NCI-H345 treated with DMSO at 0.1 percent for 48 hours (cell line): Measurements from ENCODE around the gene P2RY2.

Experiments
- DNase-seq: peaks from one replicate; lab custom pipeline; 2025; ENCODE audit not compliant: unreplicated experiment; lab: John Stamatoyannopoulos, UW

The P2RY2 gene

DNA sequence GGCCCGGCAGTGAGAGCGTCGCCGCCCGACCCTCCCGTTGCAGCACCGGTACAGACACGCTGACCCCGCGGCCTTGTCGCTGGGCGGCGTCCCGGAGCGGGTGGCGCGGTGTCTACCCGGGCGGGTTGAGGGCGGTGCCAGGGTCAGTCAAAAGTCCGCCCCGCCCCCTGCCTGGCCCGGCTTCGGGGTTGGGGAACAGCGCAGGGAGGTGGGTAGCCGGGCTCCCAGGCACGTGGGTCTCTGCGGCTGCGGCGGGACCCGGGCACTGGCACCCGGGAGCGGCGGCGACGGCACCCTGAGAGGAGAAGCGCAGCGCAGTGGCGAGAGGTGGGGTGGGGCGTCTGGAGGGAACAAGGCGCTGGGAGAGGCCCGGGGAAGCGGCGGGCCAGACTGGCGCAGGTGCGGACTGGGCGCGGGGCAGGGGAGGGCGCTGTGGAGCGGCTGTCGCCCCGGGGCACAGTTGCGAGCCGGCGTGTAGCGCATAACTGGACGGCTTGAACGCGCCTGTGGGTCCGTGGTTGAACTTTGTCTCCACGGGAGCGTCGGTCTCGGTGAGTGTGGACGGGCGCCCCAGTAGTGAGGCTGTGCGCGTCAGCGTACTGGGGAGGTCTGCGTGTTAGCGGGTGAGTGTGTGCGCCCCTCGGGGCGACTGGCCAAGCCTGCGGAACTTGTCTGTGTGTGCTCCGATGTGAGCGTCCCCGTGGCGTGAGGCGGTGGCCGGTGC is at the start of gene P2RY2:
Gene P2RY2, plus strand, starts transcription at position 176 of the 724 bp plus-strand sequence. CDS start 15,879 bp downstream, outside the sequence.
- DNase-seq: no peak

DNA sequence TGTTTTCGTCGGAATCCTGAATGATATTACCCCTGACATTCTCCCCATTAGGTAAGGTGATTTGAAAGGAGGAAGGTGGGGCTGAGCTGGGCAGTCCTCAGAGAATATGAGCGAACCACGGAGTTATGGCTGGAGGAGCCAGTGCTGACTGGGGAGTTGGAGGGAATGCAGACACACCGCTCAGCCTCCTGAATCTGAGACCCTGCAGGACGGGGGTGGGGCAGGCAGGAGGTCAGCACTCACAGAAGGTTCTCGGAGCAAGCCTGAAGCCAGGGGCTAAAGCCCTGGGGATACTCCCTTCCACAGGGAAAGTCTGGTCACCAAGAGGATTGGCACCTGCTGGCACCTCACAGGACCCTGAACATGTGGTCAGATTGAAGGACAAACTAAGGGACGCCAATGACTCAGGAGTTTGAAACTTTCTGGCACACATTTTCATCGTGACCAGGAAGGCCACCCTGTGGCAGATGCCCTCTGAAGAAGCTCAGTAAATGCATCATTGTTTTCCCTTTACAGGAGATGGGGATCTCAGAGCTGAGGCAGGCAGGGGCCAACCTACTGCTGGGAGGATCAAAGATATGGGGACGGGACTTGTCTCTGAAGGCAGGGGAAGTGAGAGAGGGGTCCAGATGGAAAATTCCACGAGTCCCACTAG is 49.0 kb upstream of the P2RY2 start:
- no peak for DNase-seq

DNA sequence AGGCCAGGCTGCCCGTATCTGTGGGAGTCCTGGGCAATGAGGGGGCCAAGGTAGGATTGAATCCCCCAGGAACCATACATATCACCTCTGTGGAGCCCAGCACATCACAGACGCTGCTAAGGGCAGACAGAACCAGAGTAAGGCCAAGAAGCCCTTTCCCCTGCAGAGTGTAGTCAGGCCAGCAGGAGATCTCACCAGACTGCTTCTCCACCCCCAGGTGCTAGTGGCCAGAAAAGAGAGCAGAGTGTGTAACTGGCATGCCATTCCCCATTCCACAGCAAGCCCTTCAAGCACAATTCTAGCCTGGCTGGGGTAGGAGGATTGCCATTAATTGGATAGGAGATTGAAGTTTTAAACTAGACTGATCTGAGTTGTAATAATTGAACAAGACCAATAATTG is 47.9 kb upstream of the P2RY2 start:
- DNase-seq: no peak

DNA sequence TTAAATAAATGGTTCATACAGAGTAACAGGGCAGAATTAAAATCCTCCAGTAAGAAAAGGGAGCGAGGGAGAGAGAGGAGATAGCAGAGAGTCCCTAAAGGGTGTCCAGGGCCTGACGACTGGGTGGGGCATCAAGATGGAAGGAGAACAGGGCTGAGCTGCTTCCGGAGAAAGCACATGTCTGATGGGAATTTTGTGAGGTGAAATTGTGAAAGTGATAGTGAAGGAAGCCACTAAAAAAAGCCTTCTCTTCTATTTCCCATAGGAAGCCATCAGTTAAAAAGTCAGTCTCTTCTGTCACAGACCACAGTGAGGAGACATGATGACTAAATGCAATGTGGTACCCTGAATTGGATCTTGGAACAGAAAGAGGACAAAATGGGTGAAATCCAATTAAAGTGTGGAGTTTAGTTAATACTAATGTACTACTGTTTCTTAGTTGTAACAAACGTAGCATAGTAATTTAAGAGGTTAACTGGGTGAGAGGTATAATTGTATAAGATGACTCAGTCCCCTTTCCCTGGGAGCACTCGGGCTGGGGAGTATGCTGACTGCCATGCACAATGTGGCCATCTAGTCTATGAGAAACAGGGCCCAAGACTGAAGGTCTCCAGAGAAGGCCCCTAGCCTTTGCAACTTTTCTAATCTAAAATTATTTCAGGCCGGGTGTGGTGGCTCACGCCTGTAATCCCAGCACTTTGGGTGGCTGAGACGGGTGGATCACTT is 46.5 kb upstream of the P2RY2 start:
- DNase-seq: no peak

DNA sequence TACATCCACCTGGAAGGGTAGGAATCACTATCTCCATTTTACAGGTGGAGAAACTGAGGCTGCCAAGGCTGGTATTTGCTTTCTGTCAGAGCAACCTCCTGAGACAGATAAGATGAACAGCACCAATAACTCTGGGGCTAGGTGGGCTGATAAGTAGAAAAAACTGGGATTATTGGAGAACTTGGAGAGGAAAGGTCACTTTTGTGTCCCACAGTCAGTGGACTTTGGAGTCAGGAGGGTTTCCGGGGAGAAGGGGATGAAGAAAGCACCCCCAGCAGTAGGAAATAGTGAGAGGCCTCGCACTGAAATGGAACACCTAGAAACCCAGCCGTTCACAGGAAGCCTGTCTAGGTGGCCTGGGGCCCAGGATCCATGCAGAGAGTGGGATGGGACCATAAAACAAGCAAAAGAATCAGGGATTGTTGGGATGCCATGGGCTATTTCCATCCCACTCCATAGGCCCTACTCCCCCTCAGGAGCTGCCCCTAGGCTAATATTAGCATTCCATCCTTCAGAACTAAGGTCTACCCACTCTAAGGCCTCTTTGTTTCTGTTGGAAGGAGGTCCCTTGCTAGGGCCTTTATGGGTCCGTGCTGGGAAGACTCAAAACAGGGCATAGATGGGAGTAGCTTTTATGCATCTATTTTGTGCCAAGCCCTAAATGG is 45.0 kb upstream of the P2RY2 start:
- DNase-seq: no peak

DNA sequence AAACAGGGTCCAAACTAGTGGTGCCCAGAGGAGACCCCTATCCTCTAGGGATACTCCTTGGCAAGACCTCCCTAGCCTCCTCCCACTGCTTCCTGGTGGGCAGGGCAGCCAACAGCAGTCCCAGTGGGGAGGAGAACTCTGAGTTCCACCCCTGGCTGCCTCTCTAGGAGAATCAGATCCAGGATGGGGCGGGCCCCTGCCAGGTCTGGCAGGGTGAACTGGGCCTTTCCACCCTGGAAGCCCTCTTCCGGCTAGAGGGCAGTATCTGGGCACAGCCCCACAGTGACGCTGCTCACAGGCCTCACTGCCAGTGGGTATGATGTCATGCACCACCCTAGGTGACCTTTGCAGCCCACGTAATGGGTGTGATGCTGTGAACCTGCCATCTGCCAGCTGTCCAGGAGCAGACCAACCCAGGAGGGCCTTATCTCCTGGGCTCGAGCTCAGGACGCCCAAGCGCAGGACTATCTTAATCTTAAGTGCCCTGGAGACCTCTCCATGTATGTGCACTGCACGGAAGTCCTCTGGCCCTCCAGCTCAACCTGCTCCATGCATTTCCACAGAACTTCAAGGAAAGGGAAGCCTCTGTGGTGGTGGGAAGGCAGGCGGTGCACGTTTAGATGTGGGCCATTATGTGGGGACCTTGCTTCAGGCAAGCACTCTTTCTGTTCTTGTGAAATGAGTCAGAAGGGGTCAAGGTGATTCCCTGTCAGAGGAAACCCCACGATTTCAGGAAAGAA is 44.2 kb upstream of the P2RY2 start:
- DNase-seq: no peak

DNA sequence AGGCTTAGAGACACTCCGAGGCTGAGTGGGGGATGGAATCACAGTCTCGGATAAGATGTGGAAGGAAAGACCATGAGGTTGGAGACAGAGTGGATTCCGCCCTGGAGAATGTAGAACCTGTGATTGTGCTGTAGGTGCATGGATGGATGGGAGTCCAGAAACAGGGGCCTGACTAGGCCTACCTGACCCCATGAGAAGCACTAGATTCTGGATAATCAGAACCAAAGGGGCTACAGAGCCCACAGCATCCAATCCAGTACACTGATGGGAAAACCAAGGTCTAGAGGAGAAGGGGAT is 43.6 kb upstream of the P2RY2 start:
- no peak for DNase-seq

DNA sequence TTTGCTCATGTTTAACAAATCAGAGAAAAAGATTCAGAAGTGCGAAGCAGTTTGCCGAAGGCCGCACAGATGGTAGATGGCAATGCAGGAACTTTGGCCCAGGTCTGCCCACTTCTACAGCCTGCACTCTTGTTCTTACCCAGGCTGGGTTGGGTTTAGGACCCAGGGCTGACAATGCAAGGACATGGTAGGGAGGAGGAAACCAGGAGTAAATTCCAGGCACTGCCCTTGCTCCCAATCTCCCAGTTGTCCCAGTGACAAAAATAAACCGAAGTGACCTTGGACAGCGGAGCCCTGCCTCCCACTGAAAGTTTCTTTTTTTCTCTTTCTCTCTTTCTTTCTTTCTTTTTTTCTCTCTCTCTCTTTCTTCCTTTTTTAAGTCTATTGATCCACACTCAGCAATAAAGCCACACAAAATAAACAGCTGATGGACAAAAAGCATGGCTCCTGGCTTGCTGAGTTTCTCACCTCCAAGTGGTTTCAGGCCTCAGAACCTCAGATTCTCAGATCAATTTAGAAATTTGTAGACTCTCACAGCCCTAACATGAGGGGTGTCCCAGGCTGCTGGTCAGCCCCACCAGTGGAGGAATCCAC is 42.4 kb upstream of the P2RY2 start:
- DNase-seq: no peak

DNA sequence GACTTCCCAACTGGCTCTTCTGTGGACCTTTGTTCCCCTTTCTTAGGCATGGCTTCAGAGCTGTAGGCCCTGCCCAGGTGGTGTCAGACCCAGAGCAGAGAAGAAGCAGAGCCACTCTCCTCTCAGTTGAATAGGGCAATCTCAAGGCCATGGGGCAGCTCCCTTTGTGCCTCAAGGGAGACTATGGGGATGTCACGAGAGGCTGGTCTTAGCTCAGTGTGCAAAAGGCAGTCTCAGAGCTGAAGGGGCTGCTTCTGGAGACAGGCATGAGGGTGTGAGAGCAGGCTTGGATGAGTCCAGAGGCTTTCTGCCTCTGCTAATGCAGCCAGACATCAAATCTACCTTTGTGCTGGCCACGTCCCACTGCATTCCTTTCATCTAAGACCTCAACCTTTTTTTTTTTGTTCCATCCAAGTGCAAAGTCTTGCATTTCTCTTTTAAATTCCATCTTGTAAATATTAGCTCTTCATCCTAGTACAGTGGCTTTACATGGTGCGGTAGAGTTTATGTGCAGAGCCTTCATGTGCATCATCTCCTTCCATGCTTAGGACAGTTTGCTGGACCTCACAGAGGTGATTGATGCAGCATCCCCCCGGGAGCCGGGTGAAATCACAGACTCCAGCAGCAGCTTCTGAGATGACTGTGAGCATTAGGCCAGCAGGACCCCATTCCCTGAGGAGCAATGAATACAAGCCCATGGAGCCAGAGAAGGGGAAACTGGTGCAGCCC is 41.8 kb upstream of the P2RY2 start:
- DNase-seq: no peak

DNA sequence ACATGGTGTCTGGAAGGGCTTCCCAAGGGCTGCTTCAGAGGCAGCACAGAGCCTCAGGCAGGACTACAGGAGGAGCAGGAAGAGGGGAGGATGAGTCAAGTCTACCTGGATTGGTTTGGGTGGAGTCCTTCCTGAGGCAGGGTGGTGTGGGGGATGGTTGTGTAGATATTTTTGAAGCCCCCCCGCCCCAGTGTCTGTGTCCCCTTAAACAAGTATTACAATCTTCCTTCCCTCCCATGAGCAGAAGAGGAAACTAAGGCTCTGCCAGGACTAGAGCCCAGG is 41.3 kb upstream of the P2RY2 start:
- no peak for DNase-seq

DNA sequence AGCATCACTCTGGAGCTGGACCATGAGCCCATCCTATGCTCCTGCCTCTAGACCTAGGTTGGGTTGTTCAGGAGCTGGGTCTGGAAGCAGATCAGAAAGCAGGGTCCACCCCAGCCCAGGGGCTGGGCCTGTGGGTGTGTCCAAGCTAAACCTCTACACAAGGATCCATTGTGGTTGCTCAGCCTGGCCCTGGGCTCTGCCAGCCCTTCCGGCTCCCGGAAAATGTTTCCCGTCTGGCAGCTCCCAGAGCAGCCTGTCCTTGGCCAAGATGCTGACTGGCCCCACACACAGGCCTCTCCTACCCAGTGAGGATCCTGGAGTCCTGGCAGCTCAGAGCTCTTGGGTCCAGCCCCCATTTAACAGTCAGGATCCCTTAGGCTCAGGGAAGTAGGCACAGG is 40.7 kb upstream of the P2RY2 start:
- no peak for DNase-seq

DNA sequence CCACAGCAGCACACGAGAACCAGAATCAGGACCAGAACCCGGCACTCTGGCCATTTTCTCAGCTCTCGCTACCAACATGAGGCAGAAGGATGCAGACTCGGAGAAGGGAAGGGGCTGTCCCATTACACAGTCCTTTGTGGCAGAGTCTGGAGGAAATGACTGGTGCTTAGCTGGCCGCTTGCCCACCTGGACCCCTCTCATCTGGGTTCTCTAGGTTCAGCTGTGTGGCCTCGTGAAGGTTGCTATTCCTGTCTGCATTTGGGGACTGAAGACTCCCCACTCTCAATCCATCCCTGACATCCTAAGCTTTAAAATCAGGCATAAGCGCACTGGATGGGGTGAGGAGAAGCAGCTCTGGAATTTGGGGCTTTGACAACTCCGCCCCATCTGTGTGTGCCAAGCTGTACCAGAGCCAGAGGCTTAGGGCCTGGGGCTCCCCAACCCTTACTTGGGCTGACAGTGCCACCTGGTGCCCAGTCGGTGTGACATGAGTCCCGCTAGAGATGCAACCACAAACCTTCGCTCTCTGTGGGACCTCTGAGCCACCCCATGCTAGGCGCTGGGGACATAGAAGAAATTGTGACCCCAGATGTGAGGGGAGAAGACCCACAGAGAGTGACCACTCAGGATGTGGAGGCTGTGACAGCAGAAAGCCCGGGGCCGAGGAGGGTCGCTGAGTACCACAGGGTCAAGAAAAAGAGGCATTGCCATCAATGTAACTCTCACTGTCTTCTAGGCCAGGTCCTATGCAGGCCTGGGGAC is 40.1 kb upstream of the P2RY2 start:
- DNase-seq: peak; percentile 16

DNA sequence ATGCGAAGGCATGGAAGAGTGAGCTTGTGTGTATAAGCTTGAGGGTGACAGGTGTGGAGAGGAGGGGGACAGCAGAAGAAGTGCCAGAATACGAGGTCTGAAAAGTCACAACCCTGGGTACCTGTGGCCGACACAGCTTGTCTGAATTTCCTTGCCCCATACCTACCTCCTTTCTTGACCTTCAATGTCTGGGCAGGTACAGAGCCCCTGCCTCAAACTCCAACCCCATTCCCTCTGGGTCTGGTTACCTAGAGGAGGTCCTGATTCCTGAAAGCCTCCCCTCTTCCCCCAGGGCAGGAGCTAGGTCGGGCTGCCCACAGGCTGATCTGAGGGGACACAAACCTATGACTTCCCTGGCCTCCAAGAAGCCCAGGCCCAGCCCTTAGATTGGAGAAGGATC is 39.4 kb upstream of the P2RY2 start:
- DNase-seq: no peak

DNA sequence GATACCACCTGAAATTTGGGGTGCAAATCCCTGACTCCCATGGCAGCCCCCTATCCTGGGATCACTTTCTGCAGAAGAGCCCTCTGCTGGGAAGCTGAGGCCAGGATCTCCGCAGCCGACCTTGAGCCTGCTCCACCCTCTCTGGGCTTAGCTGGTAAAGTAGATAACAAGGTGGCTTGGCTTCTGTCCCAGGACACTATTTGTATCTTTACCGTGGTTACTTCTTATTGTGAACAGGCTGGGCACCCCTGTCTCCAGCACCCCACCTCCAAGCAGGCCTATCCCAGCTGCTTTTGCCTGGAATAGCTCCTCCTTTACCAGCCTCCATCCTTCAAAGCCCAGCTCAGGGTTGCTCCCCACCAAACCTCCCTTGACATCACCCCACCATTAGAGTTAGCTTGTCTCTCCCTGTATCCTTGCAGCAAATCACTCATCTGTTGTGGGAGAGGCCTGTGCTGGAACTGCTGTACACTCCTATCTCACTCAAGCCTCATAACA is 35.2 kb upstream of the P2RY2 start:
- DNase-seq: no peak

DNA sequence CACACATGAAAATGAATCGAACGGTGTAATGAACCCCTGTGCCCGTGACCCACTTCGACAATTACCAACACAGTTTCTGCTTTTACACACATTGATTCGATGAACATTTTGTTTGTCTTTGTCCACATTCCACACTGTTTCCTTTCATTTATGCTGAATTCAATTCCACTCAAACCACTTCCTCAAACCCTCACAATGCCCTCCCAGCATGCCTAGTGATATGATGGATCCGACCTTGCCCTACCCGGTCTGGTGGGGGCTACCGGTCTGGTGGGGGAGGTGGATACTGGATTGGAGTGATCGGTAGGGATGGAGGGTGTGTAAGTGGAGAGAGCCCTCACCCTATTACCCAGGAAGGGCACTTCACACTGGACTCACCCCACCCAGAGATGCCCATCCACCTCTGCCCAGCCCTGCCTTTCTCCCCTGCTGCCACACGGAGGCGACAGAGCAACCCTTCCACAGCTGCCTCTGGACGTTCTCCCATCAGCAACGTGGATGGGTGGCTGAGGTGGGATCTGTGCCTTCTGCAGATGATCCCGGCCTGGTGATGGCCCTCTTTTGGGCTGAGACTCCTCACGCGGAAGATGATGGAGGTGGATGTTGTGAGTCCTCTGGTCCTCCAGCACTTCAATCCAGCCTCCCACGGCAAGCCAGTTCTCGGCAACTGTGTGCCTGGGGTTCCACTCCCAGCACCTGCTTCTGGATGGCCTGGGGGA is 33.0 kb upstream of the P2RY2 start:
- DNase-seq: peak; percentile 10

DNA sequence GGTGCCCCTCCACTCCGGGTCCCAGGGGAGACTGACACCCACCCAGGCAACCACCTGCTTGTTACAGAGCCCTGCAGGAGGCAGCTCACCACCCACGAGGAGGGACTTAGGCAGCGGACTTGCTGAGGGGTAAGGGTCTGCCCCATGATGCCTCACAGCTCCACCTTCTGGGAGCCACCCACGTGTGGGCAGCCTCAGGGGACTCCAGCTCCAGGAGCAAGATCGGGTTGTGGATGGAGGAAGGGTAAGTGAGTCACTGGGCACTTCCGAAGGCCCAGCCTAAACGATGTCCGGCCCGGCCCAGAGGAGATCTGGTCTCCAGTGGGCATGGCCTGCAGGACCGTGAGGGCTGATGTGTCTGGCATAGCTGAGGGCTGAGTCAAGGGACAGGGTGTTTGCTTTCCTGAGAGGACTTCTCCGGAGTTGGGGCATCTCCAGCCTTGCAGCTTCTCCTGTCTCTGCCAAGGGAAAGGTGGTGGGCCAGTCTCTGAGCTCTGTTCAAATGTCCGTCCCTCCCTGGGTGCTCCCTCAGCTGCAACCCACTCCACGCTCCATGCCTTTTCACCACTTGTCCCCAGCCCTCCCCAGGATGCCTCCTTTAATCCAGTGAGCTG is 32.3 kb upstream of the P2RY2 start:
- DNase-seq: no peak

DNA sequence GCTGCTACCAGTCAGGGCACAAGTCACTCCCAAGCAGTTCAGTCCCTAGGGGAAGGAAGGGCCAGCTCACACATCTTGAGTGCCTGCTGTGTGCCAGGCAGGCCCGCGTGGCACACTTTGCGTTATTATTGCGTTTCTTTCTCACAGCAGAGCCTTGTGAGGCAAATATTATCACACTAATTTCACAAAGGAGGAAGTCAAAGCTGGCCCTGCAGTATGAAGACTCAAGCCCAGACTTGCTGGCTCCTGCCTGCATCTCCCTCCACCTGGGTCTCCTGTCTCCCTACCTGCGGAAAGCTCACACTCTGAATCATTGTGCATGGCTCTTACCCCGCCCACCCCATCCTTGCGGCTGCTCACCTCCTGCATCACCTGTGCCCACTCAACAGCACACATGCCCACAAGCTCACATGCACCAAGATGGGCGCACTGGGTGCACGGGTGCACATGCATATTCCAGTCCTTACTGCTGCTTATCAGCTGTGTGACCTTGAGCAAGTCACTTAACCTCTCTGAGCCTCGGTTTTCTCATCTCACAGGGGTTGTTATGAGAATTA is 31.7 kb upstream of the P2RY2 start:
- DNase-seq: no peak

DNA sequence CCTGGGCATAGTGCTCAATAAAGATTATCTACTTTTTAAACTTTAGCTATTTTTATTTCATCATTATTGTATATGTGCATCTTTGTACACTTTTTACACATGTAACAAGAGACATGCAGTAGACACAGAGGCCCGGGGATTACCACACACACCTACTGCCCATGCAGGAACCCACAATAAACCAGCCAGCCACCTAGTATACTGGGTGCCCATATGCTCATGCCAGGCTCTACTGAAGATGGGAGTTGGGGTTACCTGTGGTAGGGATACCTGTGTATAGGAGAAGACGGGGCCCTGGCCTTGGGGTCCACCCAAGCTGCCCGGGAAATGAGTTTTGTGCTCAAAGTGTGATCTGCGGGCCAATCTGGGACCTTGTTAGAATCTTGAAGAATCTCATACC is 31.2 kb upstream of the P2RY2 start:
- DNase-seq: no peak
